M059J (cell line): ENCODE data around the gene RNF223. TPM values are rescaled to one million over a fixed set of nuclear protein-coding genes. Genes with fewer than 3 reads are reported as not detected.

Source experiments
- DNase-seq: peaks from one replicate; pipeline ENCODE4 v3.0.0-alpha.2; 2012; ENCODE audit warnings: low read depth
- total RNA-seq: library from RNA; depleted of rRNA; stranded (reverse); fragments of >200 nt; shearing (Covaris generic); gene quantifications from 2 replicates; pipeline ENCODE4 v1.2.3, GENCODE V29; 2014; rRNA removed

The RNF223 gene
- not detected in 2 replicates for total RNA-seq

DNA sequence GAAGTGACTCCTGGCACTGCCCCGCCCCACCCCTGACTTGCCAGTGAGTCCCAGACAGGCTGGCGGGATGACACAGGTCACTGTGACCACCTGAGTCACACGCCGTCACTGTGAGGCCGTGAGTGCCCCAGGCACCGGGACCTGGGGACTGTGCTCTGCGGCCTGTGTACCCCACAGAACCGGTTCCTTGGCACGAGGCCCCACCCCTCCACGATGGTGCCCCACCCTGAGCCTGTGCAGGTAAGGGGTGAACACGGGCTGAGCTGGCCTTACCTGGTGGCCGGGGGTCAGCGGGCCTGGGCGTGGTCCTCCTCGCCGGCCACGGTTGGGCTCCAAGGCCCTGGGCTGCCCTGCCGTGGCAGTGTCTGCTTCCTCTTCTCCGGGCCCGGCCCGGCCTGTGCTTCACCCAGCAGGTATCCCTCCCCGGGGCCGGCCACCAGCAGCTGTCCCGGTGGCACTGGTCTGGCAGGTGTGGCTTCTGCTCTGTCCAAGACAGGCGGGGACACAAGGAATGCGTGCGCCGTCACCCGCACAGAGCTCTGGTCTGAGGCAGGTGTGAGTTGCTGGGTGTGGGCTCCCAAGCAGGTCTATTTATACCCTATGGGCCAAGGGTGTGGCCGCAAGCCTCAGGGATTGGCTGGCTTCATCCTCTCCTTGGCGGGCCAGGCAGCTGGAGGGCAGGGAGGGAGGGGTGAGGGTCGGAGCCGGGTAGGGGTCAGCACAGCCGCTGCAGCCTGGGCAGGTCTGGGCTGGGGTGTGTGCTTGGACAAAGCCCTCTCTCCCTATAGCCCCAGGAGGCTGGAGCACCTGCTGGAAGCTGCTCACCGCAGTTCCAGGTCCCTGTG lies at the start of gene RNF223:
Gene RNF223, minus strand, starts transcription at position 564 of the 845 bp plus-strand sequence. CDS start 1,740 bp downstream, outside the sequence.
- no peak for DNase-seq

DNA sequence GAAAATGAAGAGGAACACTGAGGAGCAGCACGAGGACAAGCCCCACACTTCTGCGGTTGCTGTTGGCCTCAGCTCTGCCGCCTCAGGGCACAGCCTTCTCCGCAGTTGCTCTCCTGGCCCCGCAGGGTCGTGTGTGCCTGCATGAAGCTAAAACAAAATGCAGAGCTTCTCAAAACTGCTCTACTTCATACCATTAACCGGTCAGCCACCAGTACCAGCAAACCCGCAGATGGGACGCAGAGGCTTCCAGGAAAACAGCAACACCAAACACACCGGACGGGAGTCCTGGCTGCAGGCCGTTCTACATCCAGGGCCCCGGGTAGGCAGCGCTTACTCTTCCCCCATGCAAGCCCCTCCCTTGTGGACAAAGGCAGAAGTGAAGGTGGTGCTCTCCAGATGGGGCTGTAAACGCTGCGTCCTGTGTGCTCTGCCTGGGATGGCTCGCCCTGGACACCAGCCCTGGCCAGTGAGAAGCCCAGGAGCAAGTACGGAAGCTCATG lies 48.9 kb upstream of the RNF223 start:
- peak; percentile 14 for DNase-seq

DNA sequence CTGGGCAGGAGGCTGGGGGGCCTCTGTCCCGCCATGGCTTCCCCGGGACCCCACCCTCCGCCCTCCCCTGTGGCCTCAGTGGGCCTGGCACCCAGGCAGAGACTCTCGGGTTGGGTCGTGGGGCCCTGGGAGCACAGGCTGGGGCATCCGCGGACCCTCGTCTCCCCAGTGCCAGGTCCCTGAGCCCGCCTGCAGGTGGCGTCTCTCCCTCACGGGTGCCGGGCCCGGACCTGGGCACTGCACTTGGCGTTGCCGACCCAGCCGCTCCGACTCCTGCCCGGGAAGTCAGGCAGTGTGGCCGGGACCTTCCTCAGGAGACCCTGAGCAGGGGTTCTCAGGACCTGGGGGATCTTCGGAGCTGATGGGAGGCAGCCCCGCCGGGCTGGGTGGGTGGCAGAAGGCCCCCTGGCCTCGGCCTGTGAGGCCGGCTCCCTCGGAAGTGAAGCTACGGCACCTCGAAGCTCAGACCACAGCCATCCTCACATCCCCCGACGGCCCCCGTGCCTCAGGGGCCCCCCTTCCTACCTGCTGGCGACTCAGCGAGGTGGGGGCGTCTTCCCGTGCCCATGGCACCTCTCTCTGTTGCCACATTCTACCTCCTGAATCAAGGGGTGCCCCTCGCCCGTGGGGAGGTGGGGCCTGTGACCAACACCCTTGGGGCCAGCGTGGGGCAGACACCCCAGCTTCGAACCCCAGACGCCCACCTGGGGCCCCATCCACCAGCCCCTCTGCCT lies 48.1 kb upstream of the RNF223 start:
- DNase-seq = peak; percentile 66

DNA sequence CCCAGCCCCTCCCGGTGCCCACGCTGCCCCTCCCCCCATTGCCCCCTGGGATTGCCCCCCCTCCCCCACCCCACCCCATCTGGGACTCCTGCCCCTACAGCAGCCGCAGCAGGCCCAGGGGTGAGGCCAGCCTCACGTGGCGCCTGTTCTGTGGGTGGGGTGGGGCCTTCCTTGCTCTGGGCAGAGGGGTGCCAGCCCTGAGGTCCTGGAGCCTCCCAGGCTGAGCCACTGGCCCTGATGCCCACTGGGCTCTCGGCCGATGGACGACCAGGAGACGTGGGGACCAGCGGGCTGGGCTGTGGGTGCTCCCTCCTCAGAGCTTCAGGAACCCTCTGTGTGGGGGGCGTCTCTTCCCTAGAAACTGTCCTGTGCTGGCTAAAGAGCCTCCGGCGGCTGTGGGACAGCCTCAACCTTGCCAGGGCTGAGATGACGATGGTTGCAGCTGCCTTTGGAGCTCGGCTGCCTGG lies 47.5 kb upstream of the RNF223 start:
- no peak for DNase-seq

DNA sequence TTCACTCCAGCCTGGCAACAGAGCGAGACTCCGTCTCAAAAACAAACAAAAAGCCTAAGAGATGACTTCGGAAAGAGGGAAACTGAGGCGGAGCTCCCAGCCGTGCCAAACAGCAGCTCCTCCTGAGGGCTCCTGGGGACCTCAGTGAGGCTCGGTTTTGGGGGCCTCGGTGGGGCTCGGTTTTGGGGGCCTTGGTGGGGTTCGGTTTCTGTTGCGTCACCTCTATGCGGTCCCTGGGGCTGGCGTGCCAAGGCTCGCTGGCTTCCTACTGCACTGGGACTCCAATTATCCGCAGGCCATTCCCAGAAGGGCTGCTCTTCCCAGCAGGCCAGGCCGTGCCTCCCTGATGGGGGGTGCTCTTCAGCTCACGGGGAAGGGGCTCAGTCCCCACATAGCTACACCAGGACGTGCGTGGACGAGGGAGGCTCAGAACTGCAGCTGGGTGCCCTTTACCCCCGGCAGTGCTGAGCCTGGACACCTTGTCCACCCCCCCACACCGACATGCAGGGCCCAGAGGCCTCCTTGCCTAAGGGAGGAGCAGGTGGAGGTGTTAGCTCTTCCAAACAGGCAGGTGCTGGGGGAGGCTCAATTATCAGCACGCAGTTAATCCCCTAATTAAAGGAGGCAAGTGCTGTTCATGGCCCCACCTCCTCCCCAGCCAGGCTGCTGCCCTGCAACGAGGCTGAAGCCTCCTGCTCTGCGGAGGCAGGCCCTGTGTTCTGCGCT lies 46.9 kb upstream of the RNF223 start:
- DNase-seq = no peak

DNA sequence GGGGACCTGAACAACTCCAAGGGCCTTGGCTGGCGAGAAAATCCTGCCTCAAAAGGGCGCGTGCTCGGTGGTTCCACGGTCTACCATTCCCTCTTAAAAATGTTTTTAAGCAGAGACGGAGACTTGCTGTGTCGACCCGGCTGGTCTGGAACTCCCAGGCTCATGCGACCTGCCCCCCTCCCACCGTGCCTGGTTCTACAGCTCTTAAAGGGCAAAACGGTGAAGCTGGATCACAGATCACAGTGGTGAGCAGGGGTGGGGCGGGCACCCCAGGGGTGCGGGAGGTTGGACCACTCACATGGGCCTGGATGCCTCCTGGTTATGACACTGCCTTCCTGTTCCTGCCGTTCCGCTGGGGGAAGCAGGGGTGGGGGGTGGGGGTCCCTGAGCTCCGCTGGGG lies 46.0 kb upstream of the RNF223 start:
- DNase-seq = no peak

DNA sequence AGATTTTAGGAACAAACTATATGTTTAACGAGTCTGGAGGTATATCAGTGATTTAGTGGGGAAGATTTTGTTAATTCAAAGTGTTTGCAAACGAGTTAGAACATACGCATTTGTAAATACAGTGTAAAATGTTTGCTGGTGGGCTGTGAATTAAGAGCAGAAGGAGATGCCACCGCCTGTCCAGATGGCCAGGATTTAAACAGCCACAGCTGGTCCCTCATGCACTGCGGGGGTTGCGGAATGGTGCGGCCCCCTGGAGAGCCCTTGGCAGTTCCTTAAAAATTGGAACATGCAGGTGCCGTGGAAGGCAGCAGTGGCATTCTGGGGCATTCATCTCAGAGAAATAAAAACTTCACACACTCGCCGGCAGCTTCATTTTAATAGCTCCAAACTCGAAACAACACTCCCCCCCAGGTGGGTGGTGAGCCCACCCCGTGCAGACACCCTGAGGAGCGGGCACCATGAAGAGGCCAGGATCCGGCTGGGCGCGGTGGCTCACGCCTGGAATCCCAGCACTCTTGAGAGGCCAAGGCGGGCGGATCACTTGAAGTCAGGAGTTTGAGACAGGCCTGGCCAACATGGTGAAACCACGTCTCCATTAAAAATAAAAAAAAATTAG lies 45.3 kb upstream of the RNF223 start:
- DNase-seq = no peak

DNA sequence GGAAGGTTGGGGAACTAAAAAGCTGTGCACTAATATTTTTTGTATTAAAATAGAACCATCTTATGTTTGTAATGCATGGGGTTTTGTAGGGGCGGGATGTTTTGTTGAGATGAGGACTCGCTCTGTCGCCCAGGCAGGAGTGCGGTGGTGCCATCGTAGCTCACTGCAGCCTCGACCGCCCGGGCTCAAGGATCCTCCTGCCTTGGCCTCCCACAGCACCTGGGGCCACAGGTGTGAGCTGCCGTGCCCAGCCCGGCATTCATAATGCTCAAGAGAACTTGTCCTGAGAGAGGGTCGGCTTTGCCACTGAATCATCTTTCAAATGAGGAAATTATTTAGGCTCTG lies 44.7 kb upstream of the RNF223 start:
- no peak for DNase-seq

DNA sequence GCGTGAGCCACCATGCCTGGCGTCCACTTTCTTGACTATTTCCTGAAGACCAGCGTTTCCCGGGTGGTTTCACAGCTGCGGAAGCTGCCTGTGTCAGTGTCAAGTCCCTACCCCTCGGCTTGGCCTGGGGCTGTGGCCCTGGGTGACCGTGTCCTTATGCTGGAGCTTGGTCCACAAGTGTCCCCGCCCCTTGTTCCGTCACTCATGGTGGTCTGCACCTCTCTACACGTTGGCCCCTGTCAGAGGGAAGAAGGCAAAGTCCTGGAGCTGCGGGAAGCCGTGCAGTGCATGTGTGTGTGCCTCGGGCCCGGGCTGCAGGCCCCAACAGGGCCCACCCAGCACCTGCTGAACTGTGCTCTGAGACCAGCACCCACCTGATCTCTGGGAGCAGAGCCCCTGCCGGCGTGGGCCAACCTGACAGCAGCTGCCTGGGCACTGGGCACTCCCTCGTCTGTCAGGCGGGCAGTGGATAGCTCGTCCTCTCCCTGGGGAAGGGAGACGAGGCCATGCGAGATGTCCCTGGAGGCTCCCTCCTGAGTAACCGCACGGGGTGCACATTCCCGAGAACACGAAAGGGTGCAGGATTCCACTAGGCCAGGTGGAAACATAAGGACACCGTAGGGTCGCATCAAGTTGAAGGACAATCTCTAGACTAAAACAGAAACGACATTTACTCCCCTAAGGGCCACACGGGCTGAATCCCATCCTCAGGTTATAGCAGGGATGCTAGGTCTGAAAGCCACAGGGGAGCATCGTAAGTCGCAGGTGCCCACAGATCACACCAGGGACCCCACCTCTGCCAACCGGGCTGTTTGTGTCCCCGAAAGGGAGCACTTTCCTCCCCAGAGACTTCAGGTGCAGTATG lies 44.1 kb upstream of the RNF223 start:
- DNase-seq = no peak

DNA sequence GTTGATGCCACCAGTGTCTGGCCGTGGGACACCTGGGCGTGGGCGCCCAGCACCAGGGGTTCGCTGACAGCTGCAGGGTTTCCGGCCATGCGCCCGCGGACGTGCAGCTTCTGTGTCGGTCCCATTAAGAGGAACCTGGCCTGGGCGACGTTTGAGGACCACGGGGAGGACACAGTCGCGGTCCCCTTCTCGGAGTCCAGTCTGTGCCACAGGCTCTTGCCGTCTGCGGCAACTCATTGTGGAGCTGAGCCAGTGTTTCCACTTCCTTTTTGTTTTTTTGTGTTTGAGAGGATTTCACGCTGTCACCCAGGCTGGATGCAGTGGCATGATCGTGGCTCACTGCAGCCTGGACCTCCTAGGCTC lies 43.3 kb upstream of the RNF223 start:
- no peak for DNase-seq

DNA sequence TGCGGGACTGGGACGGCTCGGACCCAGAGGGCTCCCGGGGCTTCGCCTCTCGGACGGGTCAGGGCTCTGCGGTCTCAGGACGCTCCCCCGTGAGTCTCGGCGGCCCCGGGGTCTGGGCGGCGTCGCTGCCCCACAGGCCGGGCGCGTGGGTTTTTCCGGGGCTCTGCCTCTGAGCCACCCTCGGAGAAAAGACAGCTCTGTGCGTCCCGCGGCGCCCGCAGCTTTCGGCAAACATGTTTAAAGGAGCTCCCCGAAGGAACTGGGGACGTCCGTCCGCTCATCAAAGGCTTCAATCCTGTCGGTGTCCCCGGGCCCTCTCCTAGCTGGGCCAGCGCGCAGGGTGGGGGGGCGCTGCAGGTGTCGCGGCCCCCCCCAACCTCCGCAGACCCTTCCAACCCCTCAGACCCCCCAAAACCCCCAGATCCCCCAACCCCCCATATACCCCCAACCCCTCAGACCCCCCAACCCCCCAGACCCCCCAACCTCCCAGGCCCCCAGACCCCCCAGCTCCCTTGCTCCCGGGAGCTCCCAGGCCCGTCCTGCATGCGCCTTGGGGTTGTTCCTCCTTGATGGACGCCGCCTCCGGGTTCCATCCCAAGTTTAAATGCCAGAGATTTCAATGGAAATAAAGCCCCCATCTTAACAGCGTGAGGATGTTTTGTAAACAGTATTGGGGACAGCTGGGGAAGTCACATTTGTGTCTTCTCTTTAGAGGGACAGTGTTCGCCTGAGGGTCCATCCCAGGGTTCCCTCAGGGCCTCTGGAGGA lies 42.8 kb upstream of the RNF223 start:
- DNase-seq = peak; percentile 24

DNA sequence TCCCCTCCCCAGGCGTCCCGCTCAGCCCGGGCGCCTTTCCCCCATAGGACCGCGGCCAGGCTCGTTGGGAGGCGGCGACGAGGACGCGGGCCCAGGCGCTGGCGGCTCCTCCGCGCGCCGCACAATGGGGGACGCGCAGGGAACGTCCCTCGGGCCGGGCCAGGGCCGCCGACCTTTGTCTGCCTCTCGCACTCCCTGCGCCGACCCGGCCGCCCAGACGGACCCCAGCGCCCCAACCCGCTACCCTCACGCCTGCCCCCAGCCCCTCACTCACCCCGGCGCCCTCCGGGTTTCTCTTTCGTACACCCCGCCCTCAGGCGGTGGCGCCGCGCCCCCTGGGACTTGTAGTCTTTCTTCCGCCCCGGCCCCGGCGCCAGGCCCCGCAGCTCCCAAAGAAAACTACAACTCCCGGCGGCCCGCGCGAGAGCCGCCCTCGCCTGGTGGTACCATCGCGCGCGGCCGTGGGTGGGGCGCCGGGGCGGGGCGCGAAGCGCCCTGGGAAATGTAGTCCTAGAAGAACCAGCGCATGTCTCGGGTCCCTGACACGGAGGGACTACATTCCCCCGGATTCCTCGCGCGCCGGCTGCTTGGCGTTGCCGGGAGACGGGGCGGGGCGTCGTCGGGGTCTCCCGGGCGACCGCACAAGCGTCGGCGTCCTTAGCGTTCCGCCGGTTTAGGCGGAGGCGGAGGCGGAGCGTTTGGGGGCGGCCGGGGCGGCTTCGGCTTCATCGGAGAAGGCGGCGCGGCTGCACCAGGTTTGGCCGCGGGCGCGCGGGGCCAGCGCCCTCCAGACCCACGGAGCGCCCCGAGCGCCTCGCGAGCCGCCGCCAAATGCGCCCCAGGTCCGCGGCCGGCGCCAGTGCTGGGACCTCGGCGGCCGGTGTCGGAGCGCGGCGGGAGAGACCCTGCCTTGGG lies 41.9 kb upstream of the RNF223 start, which contains the start of gene C1orf159:
Gene C1orf159, minus strand, starts transcription at position 304 of the 915 bp plus-strand sequence. CDS start 24,546 bp downstream, outside the sequence.
- DNase-seq = peak; percentile 98

DNA sequence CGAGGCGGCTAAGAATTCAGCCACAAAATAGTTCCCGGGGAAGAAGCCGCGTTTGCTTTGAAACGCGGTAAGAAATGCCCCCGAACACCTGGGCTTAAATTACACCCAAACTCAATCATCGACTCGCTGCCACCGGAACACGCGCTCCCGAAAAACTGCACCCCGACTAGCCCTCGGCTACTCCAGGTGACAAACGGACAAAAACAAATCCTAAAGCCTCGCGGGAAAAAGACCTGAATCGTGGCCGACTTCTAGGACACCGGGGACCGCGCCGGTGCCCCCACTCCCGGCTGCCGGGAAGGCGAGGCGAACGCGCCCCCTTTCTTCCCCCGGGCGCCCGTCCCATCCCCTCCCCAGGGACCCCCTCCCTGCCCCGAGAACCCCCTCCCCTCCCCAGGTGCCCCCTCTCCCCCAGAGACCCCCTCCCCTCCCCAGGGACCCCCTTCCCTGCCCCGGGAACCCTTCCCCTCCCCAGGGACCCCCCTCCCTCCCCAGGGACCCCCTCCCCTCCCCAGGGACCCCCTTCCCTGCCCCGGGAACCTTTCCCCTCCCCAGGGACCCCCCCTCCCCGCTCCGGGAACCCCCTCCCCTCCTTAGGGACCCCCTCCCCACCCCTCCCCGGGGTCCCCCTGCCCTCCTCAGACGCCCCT lies 41.2 kb upstream of the RNF223 start:
- DNase-seq = no peak

DNA sequence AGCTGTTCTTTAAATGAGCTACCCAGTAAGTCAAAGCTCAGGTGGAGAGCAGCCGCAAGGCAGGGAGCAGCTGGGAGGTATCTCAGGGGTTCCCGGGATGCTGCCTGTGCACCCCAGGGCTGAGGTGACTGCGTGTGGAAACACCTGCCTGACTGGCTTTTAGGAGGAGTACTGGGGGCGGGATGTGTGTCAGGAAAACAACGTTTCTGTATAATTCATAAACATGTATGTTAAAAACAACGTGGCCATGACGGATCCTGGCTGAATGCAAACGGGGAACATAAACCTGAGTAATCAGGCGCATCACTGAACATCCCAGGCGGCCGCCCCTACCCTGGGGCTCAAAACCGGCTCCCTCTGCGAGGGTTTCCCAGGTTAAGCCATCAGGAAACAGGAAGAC lies 40.3 kb upstream of the RNF223 start:
- DNase-seq = no peak

DNA sequence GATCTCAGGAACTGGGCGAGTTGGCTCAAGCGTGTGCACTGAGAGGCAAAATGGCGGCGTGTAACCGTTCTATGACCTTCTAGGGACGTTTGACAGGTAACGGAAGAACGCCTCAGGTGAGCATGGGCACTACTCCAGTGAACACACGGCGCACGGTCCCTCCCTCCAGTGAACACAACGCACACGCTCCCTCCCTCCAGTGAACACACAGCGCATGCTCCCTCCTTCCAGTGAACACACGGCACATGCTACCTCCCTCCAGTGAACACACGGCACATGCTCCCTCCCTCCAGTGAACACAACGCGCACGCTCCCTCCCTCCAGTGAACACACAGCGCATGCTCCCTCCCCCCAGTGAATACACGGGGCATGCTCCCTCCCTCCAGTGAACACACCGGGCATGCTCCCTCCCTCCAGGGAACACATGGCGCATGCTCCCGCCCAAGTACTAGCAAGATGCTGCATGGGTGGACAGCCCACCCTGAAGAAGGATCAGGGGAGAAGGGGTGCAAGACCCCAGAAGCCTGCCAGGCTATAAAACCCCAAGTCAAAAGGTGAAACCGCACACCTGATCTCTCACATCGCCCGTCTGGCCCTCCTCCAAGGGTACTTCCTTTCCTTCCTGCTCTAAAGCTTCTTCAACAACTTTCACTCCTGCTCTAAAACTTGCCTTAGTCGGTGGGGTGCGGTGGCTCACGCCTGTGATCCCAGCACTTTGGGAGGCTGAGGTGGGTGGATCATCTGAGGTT lies 38.3 kb upstream of the RNF223 start:
- DNase-seq = no peak

DNA sequence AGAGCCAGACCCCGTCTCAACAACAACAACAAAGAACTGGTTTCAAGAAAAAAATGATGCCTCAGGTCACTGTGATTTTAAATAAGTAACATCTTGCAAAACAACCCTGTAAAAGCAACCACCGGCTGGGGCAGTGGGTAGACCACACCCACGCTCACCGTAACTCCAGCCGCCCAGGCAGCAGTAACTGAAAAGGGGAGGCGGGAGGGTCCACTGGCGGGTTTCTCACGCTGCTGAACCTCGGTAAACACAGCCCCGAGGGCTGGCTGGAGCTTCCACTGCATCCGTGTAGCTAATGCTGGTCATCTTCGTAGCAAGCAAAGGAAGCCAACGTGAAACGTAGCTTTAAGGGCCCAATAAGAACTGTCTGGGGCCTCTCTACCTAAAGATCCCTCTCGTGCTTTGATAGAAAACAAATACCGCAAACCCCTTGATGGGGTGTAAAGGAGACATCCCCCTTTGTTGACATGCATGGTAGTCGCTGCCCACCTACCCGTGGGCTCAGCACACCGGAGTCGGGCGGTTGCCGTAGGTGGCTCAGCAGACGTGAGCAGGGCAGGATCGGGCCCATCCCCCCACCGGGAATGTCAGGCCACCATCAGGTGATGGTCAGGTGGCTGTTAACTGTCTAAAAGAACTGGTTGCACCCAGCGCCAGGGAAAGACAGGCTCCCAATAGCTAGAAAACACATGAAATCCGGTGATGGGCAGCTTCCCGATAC lies 37.6 kb upstream of the RNF223 start:
- no peak for DNase-seq

DNA sequence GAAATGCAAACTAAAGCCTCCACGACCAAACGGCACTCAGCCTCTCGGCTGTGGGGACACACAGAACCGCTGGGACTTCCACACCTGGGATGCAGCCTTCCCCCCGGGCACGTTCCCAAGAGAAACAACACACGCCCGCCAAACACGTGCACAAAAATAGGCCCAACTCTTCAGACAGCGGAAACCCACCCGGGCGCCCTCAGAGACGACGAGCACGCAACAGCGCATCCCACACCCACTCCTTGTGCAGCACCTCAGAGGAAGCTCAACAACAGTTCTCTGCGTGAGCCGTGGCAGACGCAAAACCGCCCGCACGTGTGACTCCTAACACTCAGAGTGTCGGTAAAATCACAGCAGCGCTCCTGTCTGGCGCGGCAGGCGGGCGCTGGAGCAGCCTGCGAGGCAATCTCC lies 36.5 kb upstream of the RNF223 start:
- no peak for DNase-seq
